ENCODE measurements around the gene PLA2G3. TPM values are rescaled to one million over a fixed set of nuclear protein-coding genes. Genes with fewer than 3 reads are reported as not detected.

Gene PLA2G3
- total and polyA plus RNA-seq, 2 donors (not counting 3 experiments of a cell fraction or from before 2014, with no cell fraction given) = 0.75 to 0.84 TPM

GRCh38 chr22:31094021-31094551 is 46.2 kb downstream of the PLA2G3 start:
- DNase-seq (ENCODE audit: low read depth, low spot score) (no peak), FAIRE-seq (no peak)
- peaks cover 35 to 80% of the 10 kb centered on the region in 2 experiments for H3K36me3 ChIP-seq (ENCODE audit: control insufficient read depth in 2 of 2, extremely low read depth in 1 of 2, insufficient read depth in 2 of 2, low read length in 2 of 2)
- H3K9me3 ChIP-seq (replicated peaks; ENCODE audit: control insufficient read depth, insufficient read depth, low read length) = no peaks in the 10 kb centered on the region
- dilution Hi-C loops (cut with MboI; ENCODE audit: extremely low pct_ligation_motif_present, low sequenced_read_pairs) = no loop called here
- no peak overlapping the region for H2AFZ ChIP-seq (ENCODE audit: low read depth, low read length)
- H3K4me3 ChIP-seq (replicated peaks in 1 of 3; ENCODE audit: insufficient read depth in 1 of 3, low read depth in 1 of 3, low read length in 3 of 3) = no peak overlapping the region
- no peaks in the 10 kb centered on the region for H4K20me1 ChIP-seq (replicated peaks; ENCODE audit: control insufficient read depth, extremely low read depth, insufficient read depth, low read length)
- intact Hi-C loops (cut with micrococcal nuclease) = no loop called here
- no peak overlapping the region for H3K27ac ChIP-seq (ENCODE audit: insufficient read depth, low read depth, low read length)
- H3K9me1 ChIP-seq (replicated peaks; ENCODE audit: control insufficient read depth, extremely low read depth, insufficient read depth, low read length) = no peaks in the 10 kb centered on the region
- POLR2A ChIA-PET = interaction anchor here (0.6 to 2.0 kb wide), 2 partner anchors 125 to 763 kb away, joined by 3 to 4 read pairs; partner anchors contain the start of genes MORC2 and TUG1
- TF ChIP-seq JUN (IDR thresholded peaks at IDR 0.05; ENCODE audit: borderline replicate concordance, insufficient read depth, insufficient read length, low read depth) (no peak), POLR2AphosphoS5 (IDR thresholded peaks at IDR 0.05; ENCODE audit: insufficient read depth, low read depth, low read length) (no peak), POLR2A (IDR thresholded peaks at IDR 0.05; ENCODE audit: low read depth, low read length) (no peak), EZH2 (IDR thresholded peaks at IDR 0.05; ENCODE audit: borderline replicate concordance, low read depth, low read length, severe bottlenecking) (no peak)
- TF ChIP-seq, protein P1, sequence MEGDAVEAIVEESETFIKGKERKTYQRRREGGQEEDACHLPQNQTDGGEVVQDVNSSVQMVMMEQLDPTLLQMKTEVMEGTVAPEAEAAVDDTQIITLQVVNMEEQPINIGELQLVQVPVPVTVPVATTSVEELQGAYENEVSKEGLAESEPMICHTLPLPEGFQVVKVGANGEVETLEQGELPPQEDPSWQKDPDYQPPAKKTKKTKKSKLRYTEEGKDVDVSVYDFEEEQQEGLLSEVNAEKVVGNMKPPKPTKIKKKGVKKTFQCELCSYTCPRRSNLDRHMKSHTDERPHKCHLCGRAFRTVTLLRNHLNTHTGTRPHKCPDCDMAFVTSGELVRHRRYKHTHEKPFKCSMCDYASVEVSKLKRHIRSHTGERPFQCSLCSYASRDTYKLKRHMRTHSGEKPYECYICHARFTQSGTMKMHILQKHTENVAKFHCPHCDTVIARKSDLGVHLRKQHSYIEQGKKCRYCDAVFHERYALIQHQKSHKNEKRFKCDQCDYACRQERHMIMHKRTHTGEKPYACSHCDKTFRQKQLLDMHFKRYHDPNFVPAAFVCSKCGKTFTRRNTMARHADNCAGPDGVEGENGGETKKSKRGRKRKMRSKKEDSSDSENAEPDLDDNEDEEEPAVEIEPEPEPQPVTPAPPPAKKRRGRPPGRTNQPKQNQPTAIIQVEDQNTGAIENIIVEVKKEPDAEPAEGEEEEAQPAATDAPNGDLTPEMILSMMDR (IDR thresholded peaks at IDR 0.05; ENCODE audit: extremely low read depth in 1 of 2, insufficient read depth in 1 of 2, low read depth in 1 of 2, low read length in 2 of 2) = no peak
- CTCF ChIA-PET = interaction anchor here (0.6 to 4.4 kb wide), 9 partner anchors 9 to 160 kb away, joined by 3 to 29 read pairs (median 4); partner anchors contain the start of gene SELENOM
- H3K79me2 ChIP-seq (ENCODE audit: control insufficient read depth, insufficient read depth, low read length) = peaks cover 9% of the 10 kb centered on the region
- no peak overlapping the region for H3K4me2 ChIP-seq (ENCODE audit: insufficient read depth, low read length)
- no peaks in the 10 kb centered on the region for H3K27me3 ChIP-seq (ENCODE audit: control insufficient read depth in 2 of 2, insufficient read depth in 2 of 2, low read length in 2 of 2)
- no peaks in the 10 kb centered on the region for H3K4me1 ChIP-seq (ENCODE audit: control insufficient read depth, extremely low read depth, insufficient read depth, low read length)
- BruUV-seq (replicated peaks) = no TSS peak
- H3K9ac ChIP-seq (replicated peaks; ENCODE audit: extremely low read depth, insufficient read depth, low read length) = no peak overlapping the region
